WTC11 (cell line): ENCODE data around the gene PCDHGA8. TPM values are rescaled to one million over a fixed set of nuclear protein-coding genes. Genes with fewer than 3 reads are reported as not detected.
"Not testable (repeated sequence)": the region's sequence is repeated elsewhere in the genome, so short reads cannot be mapped to it uniquely, and the experiment has no call there.

ENCODE experiments used
- ATAC-seq: fragments of 200-7000 bp; cut with Tn5 transposase; 2 replicates; pipeline ENCODE4 v1.10.0; 2021; ENCODE audit warnings: mild to moderate bottlenecking, moderate library complexity
- CTCF ChIA-PET: fragments of 300-600 bp; sonication (Branson Sonifier 250); formaldehyde crosslinking; loops from one replicate; lab custom pipeline; 2021; ENCODE audit warnings: antibody characterized with exemption; lab: Charles Lee
- POLR2A ChIA-PET: fragments of 350-600 bp; sonication (Branson Sonifier 250); formaldehyde crosslinking; loops from one replicate; lab custom pipeline; 2021; ENCODE audit warnings: antibody characterized with exemption; lab: Charles Lee
- DNase-seq: peaks from one replicate; pipeline ENCODE4 v3.0.0; 2021; ENCODE audit warnings: low spot score
- H3K27ac Mint-ChIP-seq: 2 replicates; pipeline ENCODE4 v1.8.0; 2021; ENCODE audit warnings: mixed read lengths
- H3K27me3 Mint-ChIP-seq: 2 replicates; pipeline ENCODE4 v1.8.0; 2021; ENCODE audit warnings: low read depth, mild to moderate bottlenecking, moderate library complexity, mixed read lengths
- H3K36me3 Mint-ChIP-seq: 2 replicates; pipeline ENCODE4 v1.8.0; 2021; ENCODE audit warnings: mixed read lengths
- H3K4me1 Mint-ChIP-seq: 2 replicates; pipeline ENCODE4 v1.8.0; 2022; ENCODE audit warnings: mixed read lengths
- H3K4me3 Mint-ChIP-seq: 2 replicates; pipeline ENCODE4 v1.8.0; 2021; ENCODE audit warnings: mild to moderate bottlenecking, moderate library complexity, mixed read lengths
- H3K9me3 Mint-ChIP-seq: 2 replicates; pipeline ENCODE4 v1.8.0; 2021; ENCODE audit warnings: mixed read lengths
- CTCF ChIP-seq: fragments of 200-600 bp; IDR thresholded peaks from 2 replicates; pipeline ENCODE4 v1.8.0; 2022; ENCODE audit warnings: antibody characterized with exemption
- FOXJ3 ChIP-seq: sonication (generic); formaldehyde crosslinking; IDR thresholded peaks from 2 replicates; pipeline ENCODE4 v1.9.0; 2021; ENCODE audit warnings: missing genetic modification reagents, mild to moderate bottlenecking, borderline replicate concordance
- GTF2I ChIP-seq: fragments of 250-450 bp; sonication (Bioruptor Pico); conservative IDR thresholded peaks from 2 replicates; pipeline ENCODE4 v1.4.0; 2021; ENCODE audit warnings: mild to moderate bottlenecking
- MYBL2 ChIP-seq: sonication (generic); formaldehyde crosslinking; IDR thresholded peaks from 2 replicates; pipeline ENCODE4 v1.8.1; 2023; ENCODE audit warnings: mild to moderate bottlenecking, moderate library complexity, missing genetic modification reagents
- NFATC4 ChIP-seq: fragments of 250-450 bp; sonication (Bioruptor Pico); IDR thresholded peaks from 2 replicates; pipeline ENCODE4 v1.9.0; 2021; ENCODE audit warnings: mild to moderate bottlenecking
- NR2C2 ChIP-seq: sonication (generic); formaldehyde crosslinking; IDR thresholded peaks from 2 replicates; pipeline ENCODE4 v1.8.0; 2022; ENCODE audit warnings: mild to moderate bottlenecking, missing genetic modification reagents
- NR3C1 ChIP-seq: sonication (generic); formaldehyde crosslinking; conservative IDR thresholded peaks from 2 replicates; pipeline ENCODE4 v1.8.1; 2023; ENCODE audit warnings: low read depth, mild to moderate bottlenecking, missing genetic modification reagents
- SMAD3 ChIP-seq: sonication (generic); formaldehyde crosslinking; IDR thresholded peaks from 2 replicates; pipeline ENCODE4 v1.8.0; 2022; ENCODE audit warnings: missing genetic modification reagents, mild to moderate bottlenecking, borderline replicate concordance
- SP1 ChIP-seq: sonication (generic); formaldehyde crosslinking; conservative IDR thresholded peaks from 2 replicates; pipeline ENCODE4 v1.8.1; 2022; ENCODE audit warnings: missing genetic modification reagents
- TEAD1 ChIP-seq: sonication (generic); formaldehyde crosslinking; IDR thresholded peaks from 2 replicates; pipeline ENCODE4 v1.8.0; 2022; ENCODE audit warnings: mild to moderate bottlenecking, missing genetic modification reagents
- TEAD4 ChIP-seq: sonication (generic); formaldehyde crosslinking; IDR thresholded peaks from 2 replicates; pipeline ENCODE4 v1.8.0; 2022; ENCODE audit warnings: mild to moderate bottlenecking, missing genetic modification reagents
- ZNF219 ChIP-seq: sonication (generic); formaldehyde crosslinking; IDR thresholded peaks from 2 replicates; pipeline ENCODE4 v1.8.0; 2023; ENCODE audit warnings: missing genetic modification reagents, mild to moderate bottlenecking, borderline replicate concordance
- ZNF232 ChIP-seq: sonication (generic); formaldehyde crosslinking; IDR thresholded peaks from 2 replicates; pipeline ENCODE4 v1.8.0; 2022; ENCODE audit warnings: mild to moderate bottlenecking, missing genetic modification reagents
- ZNF532 ChIP-seq: fragments of 250-450 bp; sonication (Bioruptor Pico); IDR thresholded peaks from 2 replicates; pipeline ENCODE4 v1.9.0; 2021; ENCODE audit warnings: mild to moderate bottlenecking, borderline replicate concordance
- total RNA-seq: library from RNA; stranded (reverse); gene quantifications from 3 replicates; pipeline ENCODE4 v1.2.3, GENCODE V29; 2021
- TF ChIP-seq, protein P1 (sequence below): sonication (generic); formaldehyde crosslinking; IDR thresholded peaks from 2 replicates; pipeline ENCODE4 v1.8.0; 2022; ENCODE audit warnings: mild to moderate bottlenecking, missing genetic modification reagents
- TF ChIP-seq, protein P2 (sequence below): sonication (generic); formaldehyde crosslinking; IDR thresholded peaks from 2 replicates; pipeline ENCODE4 v1.8.1; 2023; ENCODE audit warnings: mild to moderate bottlenecking, missing genetic modification reagents

The PCDHGA8 gene
- total RNA-seq, 1 experiment from 2014 or later = 2.1 TPM

GRCh38 chr5:141375444-141376155 is 16.8 kb upstream of the PCDHGA8 start:
- H3K4me1 Mint-ChIP-seq, H3K4me3 Mint-ChIP-seq, H3K27me3 Mint-ChIP-seq, POLR2A ChIA-PET, DNase-seq, H3K27ac Mint-ChIP-seq: not testable (repeated sequence)
- ATAC-seq = peak; percentile 41
- Mint-ChIP-seq H3K36me3 (peaks cover 54% of the 10 kb centered on the region), H3K9me3 (peaks cover 53% of the 10 kb centered on the region)
- TF ChIP-seq CTCF = 0 out of 2 replicates have a peak, but pooled peaks have one; percentile 21
- CTCF ChIA-PET = interaction anchor here (0.6 to 2.6 kb wide), 6 partner anchors 12 to 188 kb away, joined by 3 to 19 read pairs (median 6); partner anchors contain the start of genes PCDHGA10 and PCDHGB4

- H3K27ac Mint-ChIP-seq = peak within 1 kb of the TSS; percentile 74; the same call in 1 of the 2 replicates
- TF ChIP-seq TEAD4 (CRISPR knock-in tag) (no peak), SMAD3 (CRISPR knock-in tag) (no peak), ZNF232 (no peak), CTCF (no peak), FOXJ3 (no peak), NR3C1 (CRISPR knock-in tag) (no peak), SP1 (no peak), NR2C2 (no peak), TEAD1 (CRISPR knock-in tag) (no peak), GTF2I (no peak), ZNF219 (CRISPR knock-in tag) (no peak), MYBL2 (CRISPR knock-in tag) (no peak), ZNF532 (no peak), NFATC4 (CRISPR knock-in tag) (no peak)
- TF ChIP-seq, protein P1, sequence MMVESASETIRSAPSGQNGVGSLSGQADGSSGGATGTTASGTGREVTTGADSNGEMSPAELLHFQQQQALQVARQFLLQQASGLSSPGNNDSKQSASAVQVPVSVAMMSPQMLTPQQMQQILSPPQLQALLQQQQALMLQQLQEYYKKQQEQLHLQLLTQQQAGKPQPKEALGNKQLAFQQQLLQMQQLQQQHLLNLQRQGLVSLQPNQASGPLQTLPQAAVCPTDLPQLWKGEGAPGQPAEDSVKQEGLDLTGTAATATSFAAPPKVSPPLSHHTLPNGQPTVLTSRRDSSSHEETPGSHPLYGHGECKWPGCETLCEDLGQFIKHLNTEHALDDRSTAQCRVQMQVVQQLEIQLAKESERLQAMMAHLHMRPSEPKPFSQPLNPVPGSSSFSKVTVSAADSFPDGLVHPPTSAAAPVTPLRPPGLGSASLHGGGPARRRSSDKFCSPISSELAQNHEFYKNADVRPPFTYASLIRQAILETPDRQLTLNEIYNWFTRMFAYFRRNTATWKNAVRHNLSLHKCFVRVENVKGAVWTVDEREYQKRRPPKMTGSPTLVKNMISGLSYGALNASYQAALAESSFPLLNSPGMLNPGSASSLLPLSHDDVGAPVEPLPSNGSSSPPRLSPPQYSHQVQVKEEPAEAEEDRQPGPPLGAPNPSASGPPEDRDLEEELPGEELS (CRISPR knock-in tag) = no peak
- TF ChIP-seq, protein P2, sequence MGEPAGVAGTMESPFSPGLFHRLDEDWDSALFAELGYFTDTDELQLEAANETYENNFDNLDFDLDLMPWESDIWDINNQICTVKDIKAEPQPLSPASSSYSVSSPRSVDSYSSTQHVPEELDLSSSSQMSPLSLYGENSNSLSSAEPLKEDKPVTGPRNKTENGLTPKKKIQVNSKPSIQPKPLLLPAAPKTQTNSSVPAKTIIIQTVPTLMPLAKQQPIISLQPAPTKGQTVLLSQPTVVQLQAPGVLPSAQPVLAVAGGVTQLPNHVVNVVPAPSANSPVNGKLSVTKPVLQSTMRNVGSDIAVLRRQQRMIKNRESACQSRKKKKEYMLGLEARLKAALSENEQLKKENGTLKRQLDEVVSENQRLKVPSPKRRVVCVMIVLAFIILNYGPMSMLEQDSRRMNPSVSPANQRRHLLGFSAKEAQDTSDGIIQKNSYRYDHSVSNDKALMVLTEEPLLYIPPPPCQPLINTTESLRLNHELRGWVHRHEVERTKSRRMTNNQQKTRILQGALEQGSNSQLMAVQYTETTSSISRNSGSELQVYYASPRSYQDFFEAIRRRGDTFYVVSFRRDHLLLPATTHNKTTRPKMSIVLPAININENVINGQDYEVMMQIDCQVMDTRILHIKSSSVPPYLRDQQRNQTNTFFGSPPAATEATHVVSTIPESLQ (CRISPR knock-in tag) = no peak
- CTCF ChIA-PET = interaction anchor here (0.6 to 1.9 kb wide), 12 partner anchors 12 to 247 kb away, joined by 3 to 5 read pairs (median 4); partner anchors contain the start of genes PCDHB14, PCDHB15, PCDHB5 and PCDHGA10
- peaks cover 30% of the 10 kb centered on the region for H3K36me3 Mint-ChIP-seq
- no peak for DNase-seq
- peak within 1 kb of the TSS; percentile 84 for H3K4me3 Mint-ChIP-seq
- POLR2A ChIA-PET = no interaction called here
- H3K4me1 Mint-ChIP-seq = no peaks in the 10 kb centered on the region
- H3K27me3 Mint-ChIP-seq = peaks cover 18% of the 10 kb centered on the region
- no peak for ATAC-seq
- H3K9me3 Mint-ChIP-seq = peaks cover 42% of the 10 kb centered on the region
Measured at GRCh38 chr5:141382469-141383294, 9.8 kb upstream of the PCDHGA8 start, which contains the start of gene PCDHGA7. PCDHGA7 (plus strand) TSS chr5:141382742; CDS start chr5:141382900, 158 bp downstream.
